Activated naive CD4-positive, alpha-beta T cell treated with anti-CD3 and anti-CD28 coated beads, Interleukin-2, amount 50 U/mL, for 16 hours (primary cell): Measurements from ENCODE around the gene DCUN1D1.

Source experiments
- DNase-seq: peaks from one replicate; pipeline ENCODE4 v3.0.0-alpha.2; 2020

Gene DCUN1D1

GRCh38 chr3:182971637-182972036 lies 8.7 kb downstream of the DCUN1D1 start:
- no peak for DNase-seq

GRCh38 chr3:182970811-182971418 lies 9.4 kb downstream of the DCUN1D1 start:
- DNase-seq = no peak

GRCh38 chr3:182969853-182970252 lies 10.5 kb downstream of the DCUN1D1 start:
- no peak for DNase-seq

DNA sequence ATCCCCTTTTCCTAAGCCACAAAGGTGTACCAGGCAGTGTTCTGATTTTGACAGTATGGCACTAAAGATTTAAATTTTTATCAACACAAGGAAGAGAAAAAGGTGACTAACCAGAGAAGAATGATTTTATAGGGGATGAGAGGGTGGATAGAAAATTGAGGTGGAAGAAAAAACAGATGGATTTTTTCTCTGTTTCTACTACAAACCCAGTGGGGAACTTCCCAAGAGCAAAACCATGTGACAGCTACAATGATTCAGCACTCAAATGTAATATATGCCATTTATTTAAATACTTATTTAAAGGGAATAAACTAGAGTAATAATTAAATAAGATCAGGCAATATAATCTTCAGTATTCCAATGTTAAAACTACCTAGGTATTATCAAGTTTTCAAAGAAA lies 11.1 kb downstream of the DCUN1D1 start:
- no peak for DNase-seq

GRCh38 chr3:182967218-182968204 lies 12.8 kb downstream of the DCUN1D1 start:
- no peak for DNase-seq

- DNase-seq = no peak
Observed at GRCh38 chr3:182965861-182966366, 14.4 kb downstream of the DCUN1D1 start.

GRCh38 chr3:182964179-182964578 lies 16.2 kb downstream of the DCUN1D1 start:
- no peak for DNase-seq

DNA sequence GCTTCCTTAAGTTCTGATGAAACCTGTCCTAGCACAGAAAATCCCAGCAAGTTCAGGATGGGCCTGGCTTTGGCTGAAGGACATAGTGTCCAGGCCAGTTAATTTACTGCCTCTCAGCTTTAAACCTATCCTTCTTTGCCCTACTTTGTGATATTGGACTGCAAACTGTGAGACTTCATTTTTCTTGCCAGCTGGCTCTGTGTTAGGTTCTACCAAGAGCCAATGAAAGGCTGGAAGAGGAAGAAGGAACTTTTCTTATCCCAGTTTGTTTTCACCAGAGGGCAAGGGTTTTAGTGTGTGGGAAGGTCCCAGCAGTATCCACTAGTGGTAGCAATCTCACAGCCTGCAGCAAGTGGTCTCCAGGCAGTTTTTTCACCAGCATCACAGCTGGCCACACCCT lies 18.2 kb downstream of the DCUN1D1 start:
- no peak for DNase-seq

DNA sequence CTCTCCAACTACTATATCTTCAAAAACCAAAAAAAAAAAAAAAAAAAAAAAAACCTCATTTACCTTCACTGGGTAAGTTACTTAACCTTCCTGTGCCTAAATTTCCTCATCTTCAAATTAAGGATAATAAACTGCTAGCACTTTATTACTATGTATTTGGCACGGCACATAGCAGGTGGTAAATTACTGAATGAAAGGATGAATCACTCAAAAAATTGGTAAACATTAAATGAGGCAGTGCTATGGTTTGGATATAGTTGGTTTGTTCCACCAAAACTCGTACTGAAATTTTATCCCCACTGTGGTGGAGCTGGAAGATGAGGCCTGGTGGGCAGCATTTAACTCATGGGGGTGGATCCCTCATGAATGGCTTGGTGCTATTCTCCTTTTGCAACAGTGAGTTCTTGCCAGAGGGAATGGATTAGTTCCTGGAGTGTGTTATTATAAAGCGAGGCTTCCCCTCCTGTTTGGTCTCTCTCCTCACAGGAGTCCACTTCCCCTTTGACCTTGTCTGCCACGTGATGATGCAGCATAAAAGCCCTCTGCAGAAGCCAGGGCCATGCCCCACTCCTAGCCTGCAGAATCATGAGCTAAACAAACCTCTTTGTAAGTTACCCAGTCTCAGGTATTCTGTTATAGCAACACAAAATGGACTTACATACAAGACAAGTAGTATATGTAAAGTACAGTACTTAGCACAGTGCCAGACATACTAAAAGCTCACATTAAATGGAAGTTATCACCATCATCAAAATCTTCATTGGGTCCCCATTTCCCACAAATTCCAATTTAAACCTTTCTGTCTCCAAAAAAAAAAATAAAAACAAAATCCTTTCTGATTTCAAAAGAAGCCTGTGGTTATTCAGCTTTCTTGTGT lies 20.6 kb downstream of the DCUN1D1 start:
- no peak for DNase-seq

- no peak for DNase-seq
Observed at GRCh38 chr3:182957676-182958266, 22.6 kb downstream of the DCUN1D1 start.

- DNase-seq = no peak
Observed at GRCh38 chr3:182957226-182957625, 23.1 kb downstream of the DCUN1D1 start.

DNA sequence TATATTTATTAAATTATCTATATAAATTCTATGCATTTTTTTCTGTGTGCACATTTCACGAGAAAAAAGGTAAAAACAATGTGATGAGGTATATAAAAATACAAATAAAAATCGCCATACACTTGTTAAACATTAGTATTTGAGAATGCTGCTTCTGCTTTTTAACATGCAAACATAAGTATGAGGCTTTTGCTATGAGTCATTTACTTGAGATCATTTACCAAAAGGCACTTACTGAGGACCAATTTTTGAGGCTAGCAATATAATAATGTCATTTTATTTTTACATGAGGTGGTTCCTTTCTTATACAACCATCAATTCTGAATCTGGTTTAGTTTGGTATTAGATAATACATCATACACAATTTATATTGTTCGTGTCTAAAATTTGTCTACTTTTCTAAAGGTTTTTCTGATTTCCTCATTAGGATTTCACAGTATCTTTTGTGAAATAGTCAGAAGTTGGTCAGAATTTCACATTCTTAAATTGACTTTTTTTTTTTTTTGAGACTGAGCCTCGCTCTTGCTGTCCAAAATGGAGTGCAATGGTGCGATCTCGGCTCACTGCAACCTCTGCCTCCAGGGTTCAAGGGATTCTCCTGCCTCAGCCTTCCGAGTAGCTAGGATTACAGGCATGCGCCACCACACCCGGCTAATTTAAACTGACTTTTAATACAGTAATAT lies 25.6 kb downstream of the DCUN1D1 start:
- no peak for DNase-seq

- no peak for DNase-seq
Observed at GRCh38 chr3:182949688-182950087, 30.6 kb downstream of the DCUN1D1 start.

- no peak for DNase-seq
Observed at GRCh38 chr3:182948305-182948704, 32.0 kb downstream of the DCUN1D1 start.

DNA sequence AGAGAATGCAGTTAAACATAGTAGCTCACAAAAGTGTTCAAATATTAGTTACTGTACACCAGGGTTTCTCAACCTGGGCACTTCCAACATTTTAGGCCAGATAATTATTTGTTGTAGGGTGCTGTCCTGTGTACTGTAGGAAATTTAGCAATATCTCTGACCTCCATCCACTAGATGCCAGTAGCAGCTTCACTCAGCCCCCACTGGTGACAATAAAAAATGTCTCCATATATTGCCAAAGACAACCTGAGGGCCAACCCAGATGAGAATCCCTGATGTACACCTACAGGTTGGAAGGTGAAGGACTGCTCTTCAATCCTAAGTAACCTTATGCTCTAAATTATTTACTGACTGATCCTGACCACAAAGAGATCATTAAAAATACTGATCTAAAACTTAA lies 32.5 kb downstream of the DCUN1D1 start:
- no peak for DNase-seq

GRCh38 chr3:182941719-182942118 lies 38.6 kb downstream of the DCUN1D1 start:
- no peak for DNase-seq

DNA sequence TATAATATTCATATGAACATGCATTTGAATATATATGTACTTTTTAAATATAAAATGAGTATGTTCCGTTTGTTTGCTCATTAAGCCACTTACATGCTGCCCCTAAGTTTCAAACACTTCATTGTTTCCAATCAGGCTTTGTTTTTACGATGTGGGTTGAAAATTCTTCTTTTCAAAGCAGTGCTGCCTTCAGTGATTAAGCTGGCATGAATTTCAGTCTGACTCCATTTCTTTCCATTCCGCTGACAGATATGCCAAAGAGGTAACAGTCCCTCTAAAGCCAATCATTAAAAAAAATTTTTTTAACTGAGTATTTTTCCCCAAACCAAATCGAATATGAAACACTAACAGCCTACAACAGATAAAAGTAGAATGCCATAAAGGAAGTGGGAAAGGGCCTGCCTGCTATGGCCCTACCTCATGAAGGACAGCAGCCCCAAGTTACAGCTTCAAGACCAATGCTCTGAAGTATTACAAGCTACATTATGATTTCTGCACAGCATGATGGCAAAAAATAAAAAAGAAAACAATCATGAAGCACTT lies 40.0 kb downstream of the DCUN1D1 start:
- no peak for DNase-seq

GRCh38 chr3:182937293-182938051 lies 42.9 kb downstream of the DCUN1D1 start:
- no peak for DNase-seq

GRCh38 chr3:182936918-182937285 lies 43.4 kb downstream of the DCUN1D1 start:
- no peak for DNase-seq

GRCh38 chr3:182936239-182936917 lies 44.0 kb downstream of the DCUN1D1 start:
- DNase-seq = no peak
